Vagina (tissue), 2 donors: ENCODE data around the gene PIP5K1B.

Experiments
- CTCF ChIP-seq, 3 experiments: fragments of 450-650 bp in 2 of 3; fragments of 200-600 bp in 1 of 3; sonication (generic) in 1 of 3; IDR thresholded peaks; one replicate each; pipeline ENCODE4 v1.5.1; 2017 to 2019; ENCODE audit warnings: antibody characterized with exemption in 3 of 3, mild to moderate bottlenecking in 2 of 3, moderate library complexity in 2 of 3
- POLR2A ChIP-seq, 2 donors: fragments of 450-650 bp; IDR thresholded peaks; one replicate each; pipeline ENCODE4 v1.6.1; 2017; ENCODE audit warnings: antibody characterized with exemption in 2 of 2, mild to moderate bottlenecking in 2 of 2, moderate library complexity in 2 of 2
- POLR2AphosphoS5 ChIP-seq, 2 donors: sonication (generic); formaldehyde crosslinking; IDR thresholded peaks; one replicate each; pipeline ENCODE4 v1.9.0; 2017; ENCODE audit warnings: antibody characterized with exemption in 2 of 2, mild to moderate bottlenecking in 2 of 2, low read depth in 1 of 2; ENCODE audit not compliant: insufficient read depth in 1 of 2

- TF ChIP-seq CTCF (IDR thresholded peaks at IDR 0.05) (no peak), POLR2AphosphoS5 (IDR thresholded peaks at IDR 0.05; ENCODE audit: insufficient read depth in 1 of 2, low read depth in 1 of 2) (no peak), POLR2A (IDR thresholded peaks at IDR 0.05) (no peak)
These were observed 298.0 kb downstream of the PIP5K1B start for GRCh38 chr9:69003051-69003450.
